Smooth muscle cell (in vitro differentiated cells): Measurements from ENCODE around the gene TAGLN. TPM values are rescaled to one million over a fixed set of nuclear protein-coding genes. Genes with fewer than 3 reads are reported as not detected.

Experiments used
- DNase-seq: peaks from one replicate; lab custom pipeline; 2025; ENCODE audit not compliant: unreplicated experiment; lab: John Stamatoyannopoulos, UW
- H2AFZ ChIP-seq: fragments of 200-600 bp; sonication (generic); 2 replicates; pipeline ENCODE4 v1.6.0; 2016; ENCODE audit warnings: antibody characterized with exemption, low read depth, mild to moderate bottlenecking
- H3F3A ChIP-seq: fragments of 200-600 bp; sonication (generic); 2 replicates; pipeline ENCODE4 v1.6.0; 2017; ENCODE audit warnings: antibody characterized with exemption, low read depth
- H3K27ac ChIP-seq: fragments of 200-600 bp; sonication (generic); 2 replicates; pipeline ENCODE4 v1.5.1; 2016; ENCODE audit warnings: low read depth, mild to moderate bottlenecking
- H3K27me3 ChIP-seq: fragments of 200-600 bp; sonication (generic); 2 replicates; pipeline ENCODE4 v1.6.1; 2016; ENCODE audit warnings: low read depth, mild to moderate bottlenecking
- H3K36me3 ChIP-seq: fragments of 200-600 bp; sonication (generic); 2 replicates; pipeline ENCODE4 v1.5.1; 2016; ENCODE audit warnings: low read depth
- H3K4me1 ChIP-seq: fragments of 200-600 bp; sonication (generic); 2 replicates; pipeline ENCODE4 v1.5.1; 2016; ENCODE audit warnings: low read depth
- H3K4me2 ChIP-seq: fragments of 200-600 bp; sonication (generic); 2 replicates; pipeline ENCODE4 v1.6.0; 2016; ENCODE audit warnings: mild to moderate bottlenecking
- H3K4me3 ChIP-seq: fragments of 200-600 bp; sonication (generic); 2 replicates; pipeline ENCODE4 v1.5.1; 2016; ENCODE audit warnings: mild to moderate bottlenecking
- H3K79me2 ChIP-seq: fragments of 200-600 bp; sonication (generic); 2 replicates; pipeline ENCODE4 v1.6.0; 2016; ENCODE audit warnings: low read depth, mild to moderate bottlenecking
- H3K9ac ChIP-seq: fragments of 200-600 bp; sonication (generic); 2 replicates; pipeline ENCODE4 v1.6.0; 2016; ENCODE audit warnings: low read depth
- H3K9me3 ChIP-seq: fragments of 200-600 bp; sonication (generic); replicated peaks from 2 replicates; pipeline ENCODE4 v1.5.1; 2016; ENCODE audit warnings: low read depth
- H4K20me1 ChIP-seq: fragments of 200-600 bp; sonication (generic); 2 replicates; pipeline ENCODE4 v1.6.0; 2016; ENCODE audit warnings: low read depth
- WGBS: methylation state at CpG from one replicate; pipeline ENCODE4 v1.1.7; 2016; ENCODE audit warnings: low lambda C conversion rate; 5-methylcytosine and 5-hydroxymethylcytosine counted together
- polyA plus RNA-seq: library from polyadenylated mRNA; unstranded; fragments of >200 nt; fragmentation: Nextera tagmentation; extraction: Ambion mirVana; gene quantifications from 2 replicates; pipeline ENCODE4 v1.2.1, GENCODE V29; 2016
- total RNA-seq: library from RNA; depleted of rRNA; stranded (reverse); fragments of >200 nt; gene quantifications from 2 replicates; pipeline ENCODE4 v1.2.3, GENCODE V29; 2014
- TF ChIP-seq, protein P1 (sequence below): fragments of 200-600 bp; sonication (generic); IDR thresholded peaks from 2 replicates; pipeline ENCODE4 v1.5.1; 2017; ENCODE audit warnings: borderline replicate concordance, mild to moderate bottlenecking, antibody characterized with exemption; ENCODE audit not compliant: insufficient read depth, poor library complexity, severe bottlenecking

Gene TAGLN
- total and polyA plus RNA-seq, 2 experiments from 2014 or later, result 1,972 to 2,250 TPM

DNA sequence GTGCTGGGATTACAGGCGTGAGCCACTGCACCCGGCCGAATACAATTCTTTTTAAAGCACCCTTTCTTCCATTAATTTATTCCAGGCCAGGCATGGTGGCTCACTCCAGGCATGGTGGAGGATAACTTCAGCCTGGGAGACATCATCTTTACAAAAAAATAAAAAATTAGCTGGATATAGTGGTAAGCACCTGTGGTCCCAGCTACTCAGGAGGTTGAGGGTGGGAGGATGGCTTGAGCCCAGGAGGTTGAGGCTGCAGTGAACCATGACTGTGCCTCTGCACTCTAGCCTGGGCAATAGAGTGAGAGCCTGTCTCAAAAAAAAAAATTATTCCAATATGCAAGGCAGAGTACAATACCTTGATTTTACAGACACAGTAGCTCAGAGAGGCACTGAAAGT, 11.4 kb downstream of the TAGLN start:
- no peak overlapping the region for H2AFZ ChIP-seq
- H4K20me1 ChIP-seq, result no peaks in the 10 kb centered on the region
- 98% methylated on average over 3 of the region's 3 CpGs for WGBS
- no peaks in the 10 kb centered on the region for H3K9me3 ChIP-seq
- no peak for DNase-seq
- no peak overlapping the region for H3K27ac ChIP-seq
- H3K79me2 ChIP-seq, result no peaks in the 10 kb centered on the region
- no peaks in the 10 kb centered on the region for H3F3A ChIP-seq
- H3K36me3 ChIP-seq, result peaks cover 4% of the 10 kb centered on the region
- no peak overlapping the region for H3K4me3 ChIP-seq
- no peak overlapping the region for H3K9ac ChIP-seq
- no peaks in the 10 kb centered on the region for H3K4me1 ChIP-seq
- H3K4me2 ChIP-seq, result no peak overlapping the region
- no peaks in the 10 kb centered on the region for H3K27me3 ChIP-seq
- TF ChIP-seq, protein P1, sequence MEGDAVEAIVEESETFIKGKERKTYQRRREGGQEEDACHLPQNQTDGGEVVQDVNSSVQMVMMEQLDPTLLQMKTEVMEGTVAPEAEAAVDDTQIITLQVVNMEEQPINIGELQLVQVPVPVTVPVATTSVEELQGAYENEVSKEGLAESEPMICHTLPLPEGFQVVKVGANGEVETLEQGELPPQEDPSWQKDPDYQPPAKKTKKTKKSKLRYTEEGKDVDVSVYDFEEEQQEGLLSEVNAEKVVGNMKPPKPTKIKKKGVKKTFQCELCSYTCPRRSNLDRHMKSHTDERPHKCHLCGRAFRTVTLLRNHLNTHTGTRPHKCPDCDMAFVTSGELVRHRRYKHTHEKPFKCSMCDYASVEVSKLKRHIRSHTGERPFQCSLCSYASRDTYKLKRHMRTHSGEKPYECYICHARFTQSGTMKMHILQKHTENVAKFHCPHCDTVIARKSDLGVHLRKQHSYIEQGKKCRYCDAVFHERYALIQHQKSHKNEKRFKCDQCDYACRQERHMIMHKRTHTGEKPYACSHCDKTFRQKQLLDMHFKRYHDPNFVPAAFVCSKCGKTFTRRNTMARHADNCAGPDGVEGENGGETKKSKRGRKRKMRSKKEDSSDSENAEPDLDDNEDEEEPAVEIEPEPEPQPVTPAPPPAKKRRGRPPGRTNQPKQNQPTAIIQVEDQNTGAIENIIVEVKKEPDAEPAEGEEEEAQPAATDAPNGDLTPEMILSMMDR, result no peak

- TF ChIP-seq, protein P1, result no peak
- H3K27ac ChIP-seq, result no peak overlapping the region
- H3K4me2 ChIP-seq, result no peak overlapping the region
- H2AFZ ChIP-seq, result no peak overlapping the region
- H3K9me3 ChIP-seq, result no peaks in the 10 kb centered on the region
- H3F3A ChIP-seq, result peaks cover 7% of the 10 kb centered on the region
- no peak overlapping the region for H3K9ac ChIP-seq
- no peaks in the 10 kb centered on the region for H3K79me2 ChIP-seq
- DNase-seq, result no peak
- H3K27me3 ChIP-seq, result no peaks in the 10 kb centered on the region
- no peaks in the 10 kb centered on the region for H4K20me1 ChIP-seq
- H3K4me1 ChIP-seq, result no peaks in the 10 kb centered on the region
- peaks cover 4% of the 10 kb centered on the region for H3K36me3 ChIP-seq
- no peak overlapping the region for H3K4me3 ChIP-seq
- 97% methylated on average over 11 of the region's 11 CpGs for WGBS
Measured at GRCh38 chr11:117212697-117213355, 13.7 kb downstream of the TAGLN start.

- Histone ChIP-seq H2AFZ (no peak overlapping the region), H3F3A (peaks cover 10% of the 10 kb centered on the region), H3K9ac (no peak overlapping the region), H3K36me3 (peaks cover 4% of the 10 kb centered on the region), H3K9me3 (no peaks in the 10 kb centered on the region), H3K79me2 (no peaks in the 10 kb centered on the region), H4K20me1 (no peaks in the 10 kb centered on the region), H3K4me1 (no peaks in the 10 kb centered on the region), H3K27me3 (no peaks in the 10 kb centered on the region), H3K27ac (no peak overlapping the region), H3K4me2 (no peak overlapping the region), H3K4me3 (no peak overlapping the region)
- 92% methylated on average over 7 of the region's 7 CpGs for whole genome bisulfite sequencing
- TF ChIP-seq, protein P1, result no peak
- no peak for DNase-seq
Measured at GRCh38 chr11:117214404-117215110, 15.4 kb downstream of the TAGLN start.
